Brain microvascular endothelial cell (primary cell): ENCODE measurements around the gene LOXHD1.

Source experiments
- DNase-seq: peaks from one replicate; pipeline ENCODE4 v3.0.0-alpha.2; 2020
- H3K27ac ChIP-seq: fragments of 250-450 bp; sonication (Bioruptor Pico); 2 replicates; pipeline ENCODE4 v1.5.1; 2020; ENCODE audit warnings: mild to moderate bottlenecking, moderate library complexity
- H3K27me3 ChIP-seq: fragments of 250-450 bp; sonication (Bioruptor Pico); replicated peaks from 2 replicates; pipeline ENCODE4 v1.5.1; 2020; ENCODE audit warnings: mild to moderate bottlenecking
- H3K36me3 ChIP-seq: fragments of 250-450 bp; sonication (Bioruptor Pico); replicated peaks from 2 replicates; pipeline ENCODE4 v1.5.1; 2020; ENCODE audit warnings: mild to moderate bottlenecking
- H3K4me3 ChIP-seq: 2 replicates; pipeline ENCODE4 v1.5.1; 2011; ENCODE audit warnings: low read depth, mild to moderate bottlenecking, control low read depth, low read length, moderate library complexity
- CTCF ChIP-seq: IDR thresholded peaks from 2 replicates; pipeline ENCODE4 v1.5.1; 2011; ENCODE audit warnings: low read depth, mild to moderate bottlenecking, moderate library complexity, low read length, control low read depth, inconsistent platforms; ENCODE audit errors: missing control alignments
- in situ Hi-C: cut with HindIII; loops from 2 replicates; pipeline ENCODE4 v1.10.0; 2017; ENCODE audit warnings: low sequenced_read_pairs, low pct_ligation_motif_present

Gene LOXHD1

GRCh38 chr18:46541626-46542189 is 115.3 kb downstream of the LOXHD1 start:
- H3K36me3 ChIP-seq, result no peaks in the 10 kb centered on the region
- no peak for DNase-seq
- H3K27me3 ChIP-seq, result no peaks in the 10 kb centered on the region
- no peak overlapping the region for H3K4me3 ChIP-seq
- TF ChIP-seq CTCF, result no peak
- in situ Hi-C loops, result no loop called here
- no peak overlapping the region for H3K27ac ChIP-seq

DNA sequence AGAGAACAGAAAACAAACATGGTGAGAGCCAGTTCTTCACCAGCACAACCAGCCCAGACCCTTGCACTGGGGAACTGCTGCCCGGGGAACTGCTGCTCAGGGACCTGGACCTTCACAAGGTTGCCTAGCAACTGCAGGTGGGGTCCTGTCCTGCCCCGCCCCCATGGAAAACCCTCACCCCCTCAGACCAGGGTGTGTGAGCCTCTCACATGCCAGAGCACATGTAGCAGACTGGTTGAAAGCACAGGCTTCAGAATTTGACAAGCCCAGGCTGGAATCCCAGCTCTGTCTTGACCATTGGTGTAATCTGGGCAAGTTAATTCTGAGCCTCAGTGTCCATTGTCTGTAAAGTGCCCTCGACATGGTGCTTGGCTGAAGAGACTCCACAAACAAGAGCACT is 118.6 kb downstream of the LOXHD1 start:
- no peak for DNase-seq
- in situ Hi-C loops, result no loop called here
- TF ChIP-seq CTCF, result no peak
- no peaks in the 10 kb centered on the region for H3K36me3 ChIP-seq
- H3K4me3 ChIP-seq, result no peak overlapping the region
- no peaks in the 10 kb centered on the region for H3K27me3 ChIP-seq
- no peak overlapping the region for H3K27ac ChIP-seq

DNA sequence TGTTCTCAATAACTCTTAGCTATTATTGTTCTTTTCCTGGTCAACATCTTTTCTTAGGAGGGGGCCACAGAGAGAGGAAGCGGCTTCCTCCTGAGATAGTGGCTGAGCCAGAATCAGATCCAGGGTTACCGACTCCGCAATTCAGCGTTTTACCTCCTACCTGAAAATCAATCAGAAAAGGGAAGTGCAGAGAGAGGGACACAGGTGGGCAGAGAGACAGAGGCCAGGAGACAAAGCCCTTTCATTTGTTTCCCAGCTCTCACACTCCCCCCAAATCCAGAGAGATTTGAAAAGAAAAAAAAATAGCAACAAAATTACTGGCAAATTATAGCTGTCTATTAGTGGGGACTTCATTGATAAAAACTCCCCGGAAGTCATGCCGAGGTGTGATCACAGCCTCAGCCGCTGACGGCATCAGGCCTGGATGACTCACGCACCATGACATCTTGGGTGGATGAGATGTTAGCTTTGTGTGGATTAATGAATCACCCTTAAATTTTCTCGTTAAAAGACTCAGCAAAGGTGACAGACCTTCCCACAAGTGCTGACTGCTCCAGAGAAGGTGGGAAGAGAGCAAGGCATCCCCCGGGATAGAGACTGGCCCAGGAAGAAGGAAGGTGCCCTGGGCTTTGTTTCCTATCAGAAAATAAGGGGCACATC is 120.7 kb downstream of the LOXHD1 start:
- Histone ChIP-seq H3K4me3 (no peak overlapping the region), H3K27ac (no peak overlapping the region), H3K36me3 (no peaks in the 10 kb centered on the region), H3K27me3 (no peaks in the 10 kb centered on the region)
- TF ChIP-seq CTCF, result no peak
- no peak for DNase-seq
- in situ Hi-C loops, result no loop called here

DNA sequence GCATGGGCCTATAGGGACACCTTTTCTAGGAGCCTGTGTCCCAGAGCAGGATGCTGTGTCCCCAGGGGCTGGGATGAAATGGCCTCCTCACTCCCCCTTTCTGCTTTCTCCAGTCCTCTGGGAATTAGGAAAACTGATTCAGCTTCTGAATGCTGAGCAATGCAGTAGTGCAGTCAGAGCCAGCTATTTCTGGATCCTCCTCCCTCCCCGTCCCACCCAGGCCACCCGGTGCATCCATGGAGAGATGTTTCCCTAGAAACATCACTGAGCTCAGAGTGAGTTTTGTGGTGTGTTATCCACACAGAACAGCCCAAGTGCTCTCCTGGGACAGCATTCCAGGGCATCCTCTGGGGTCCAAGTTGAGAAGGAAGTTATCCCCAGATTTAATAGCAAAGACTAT is 125.5 kb downstream of the LOXHD1 start:
- Histone ChIP-seq H3K27me3 (no peaks in the 10 kb centered on the region), H3K27ac (no peak overlapping the region), H3K4me3 (no peak overlapping the region), H3K36me3 (no peaks in the 10 kb centered on the region)
- no peak for TF ChIP-seq CTCF
- in situ Hi-C loops, result no loop called here
- DNase-seq, result no peak

GRCh38 chr18:46528037-46528436 is 129.0 kb downstream of the LOXHD1 start:
- no peaks in the 10 kb centered on the region for H3K36me3 ChIP-seq
- no peak for TF ChIP-seq CTCF
- no peaks in the 10 kb centered on the region for H3K27me3 ChIP-seq
- DNase-seq, result no peak
- no peak overlapping the region for H3K4me3 ChIP-seq
- no peak overlapping the region for H3K27ac ChIP-seq
- in situ Hi-C loops, result no loop called here

GRCh38 chr18:46519870-46520269 is 137.2 kb downstream of the LOXHD1 start:
- H3K4me3 ChIP-seq, result no peak overlapping the region
- no peaks in the 10 kb centered on the region for H3K36me3 ChIP-seq
- in situ Hi-C loops, result no loop called here
- no peak overlapping the region for H3K27ac ChIP-seq
- TF ChIP-seq CTCF, result no peak
- H3K27me3 ChIP-seq, result no peaks in the 10 kb centered on the region
- DNase-seq, result no peak
